NCI-H1048 (cell line): Measurements from ENCODE around the gene TMEM203.
A peak's percentile ranks its signal among the peaks of the same experiment; 100 is the strongest.

Source experiments
- DNase-seq: peaks from one replicate; lab custom pipeline; 2025; lab: John Stamatoyannopoulos, UW

Gene TMEM203

DNA sequence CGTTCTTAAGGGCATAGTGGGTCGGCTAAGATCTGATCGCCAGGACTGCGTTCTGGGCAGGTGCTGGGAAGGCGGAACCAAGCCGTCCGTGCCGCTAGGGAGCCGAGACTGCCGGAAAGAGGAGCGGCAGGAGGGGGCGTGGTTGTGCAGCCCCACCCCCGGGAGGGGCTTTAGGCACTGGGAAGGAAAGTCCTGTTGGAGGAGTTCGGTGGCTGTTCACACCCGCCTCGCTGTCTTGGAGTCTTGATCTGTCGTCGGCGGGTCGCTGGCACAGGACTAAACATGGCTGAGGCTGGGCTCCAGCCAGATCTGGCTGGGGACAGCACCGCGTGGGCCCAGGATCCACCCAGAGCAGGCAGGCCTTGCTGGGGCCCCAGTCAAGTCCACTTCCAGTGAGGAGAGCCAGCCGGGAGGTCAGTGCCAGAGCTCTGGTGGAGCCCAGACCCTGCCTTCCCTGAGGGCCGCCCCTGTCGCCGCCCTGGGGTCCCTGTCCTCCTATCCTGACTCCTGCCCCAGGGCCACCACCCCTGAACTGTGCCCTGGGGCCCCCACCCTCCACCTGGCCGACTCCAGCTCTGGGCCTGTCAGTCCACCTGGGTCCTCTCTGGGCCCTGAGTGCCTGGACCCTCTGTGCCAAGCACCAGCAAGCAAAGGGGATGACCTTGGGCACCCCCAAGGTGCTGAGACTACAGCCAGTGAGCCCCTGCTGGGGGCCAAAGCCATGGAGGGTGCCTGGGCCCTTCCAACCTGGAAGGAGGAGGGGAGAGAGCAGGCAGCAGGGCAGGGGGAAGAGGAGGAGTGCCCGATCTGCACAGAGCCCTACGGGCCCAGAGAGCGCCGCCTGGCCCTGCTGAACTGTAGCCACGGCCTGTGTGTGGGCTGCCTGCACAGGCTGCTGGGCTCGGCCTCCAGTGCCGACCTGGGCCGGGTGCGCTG, 12.1 kb upstream of the TMEM203 start:
- peak; percentile 48 for DNase-seq

DNA sequence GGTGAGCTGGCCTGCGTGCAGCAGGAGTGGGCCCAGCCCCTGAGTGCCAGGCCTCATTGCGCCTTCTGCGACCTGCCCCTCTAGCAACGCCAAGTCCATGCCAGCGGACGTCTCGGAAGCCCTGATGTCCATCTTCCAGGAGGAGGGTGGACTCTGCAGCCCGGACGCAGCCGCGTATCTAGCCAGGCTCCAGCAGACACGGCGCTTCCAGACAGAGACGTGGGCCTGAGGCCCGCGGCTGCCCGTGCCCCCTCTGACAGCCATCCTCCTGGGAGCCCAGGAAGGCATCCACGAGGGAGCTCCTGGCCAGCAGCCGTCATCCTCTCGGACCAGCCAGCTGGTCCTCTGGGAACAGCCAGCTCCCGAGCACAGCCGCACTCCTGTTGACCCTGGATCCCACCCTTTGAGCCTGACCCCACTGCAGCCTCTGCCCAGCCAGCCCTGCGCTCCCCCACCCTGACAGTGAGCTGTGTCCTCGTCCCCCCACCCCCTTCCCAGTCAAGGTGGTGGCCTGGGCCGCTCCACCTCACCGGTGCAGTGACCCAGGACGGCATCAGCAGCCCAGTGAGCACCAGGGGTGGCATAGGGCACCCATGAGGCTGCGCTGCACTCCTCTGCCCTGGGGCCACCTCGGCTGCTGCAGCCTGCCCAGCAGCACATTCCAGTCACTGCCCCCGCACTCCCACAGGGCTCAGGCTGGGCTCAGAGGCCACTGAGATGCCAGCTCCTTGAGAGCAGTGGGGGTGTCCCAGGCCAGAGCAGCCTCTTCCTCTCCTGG, 10.9 kb upstream of the TMEM203 start:
- DNase-seq = no peak

DNA sequence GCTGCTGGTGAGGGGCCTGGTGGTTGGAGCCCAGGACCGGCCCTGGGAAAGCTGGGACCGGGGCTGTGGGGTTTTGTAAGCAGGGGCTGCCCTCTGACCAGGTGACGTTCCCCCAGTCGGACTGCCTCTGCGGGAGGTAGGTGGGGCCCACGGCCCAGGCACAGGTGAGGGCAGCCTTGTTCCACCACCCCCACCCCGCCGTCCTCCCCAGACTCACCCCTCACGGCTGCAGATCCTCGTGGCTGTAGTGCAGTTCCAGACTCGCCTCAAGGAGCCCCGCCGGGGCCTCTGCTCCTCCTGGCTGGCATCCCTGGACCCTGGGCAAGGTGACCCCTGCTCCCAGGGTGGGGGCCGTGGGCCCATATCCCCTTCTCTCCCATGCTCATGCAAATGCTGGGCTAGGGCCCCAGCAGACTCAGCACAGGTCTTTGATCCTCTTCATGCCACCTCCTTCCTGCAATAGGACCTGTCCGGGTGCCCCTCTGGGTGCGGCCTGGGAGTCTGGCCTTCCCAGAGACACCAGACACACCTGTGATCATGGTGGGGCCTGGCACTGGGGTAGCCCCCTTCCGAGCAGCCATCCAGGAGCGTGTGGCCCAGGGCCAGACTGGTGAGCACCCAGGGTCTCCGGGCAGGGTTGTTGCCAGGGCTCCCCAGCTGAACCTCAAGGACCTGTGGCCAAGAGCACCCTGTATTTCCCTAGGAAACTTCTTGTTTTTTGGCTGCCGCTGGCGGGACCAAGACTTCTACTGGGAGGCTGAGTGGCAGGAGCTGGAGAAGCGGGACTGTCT, 9.9 kb upstream of the TMEM203 start:
- DNase-seq = no peak

GRCh38 chr9:137214620-137215019, 9.2 kb upstream of the TMEM203 start:
- no peak for DNase-seq

- no peak for DNase-seq
Observed at GRCh38 chr9:137213160-137214060, 8.0 kb upstream of the TMEM203 start.

DNA sequence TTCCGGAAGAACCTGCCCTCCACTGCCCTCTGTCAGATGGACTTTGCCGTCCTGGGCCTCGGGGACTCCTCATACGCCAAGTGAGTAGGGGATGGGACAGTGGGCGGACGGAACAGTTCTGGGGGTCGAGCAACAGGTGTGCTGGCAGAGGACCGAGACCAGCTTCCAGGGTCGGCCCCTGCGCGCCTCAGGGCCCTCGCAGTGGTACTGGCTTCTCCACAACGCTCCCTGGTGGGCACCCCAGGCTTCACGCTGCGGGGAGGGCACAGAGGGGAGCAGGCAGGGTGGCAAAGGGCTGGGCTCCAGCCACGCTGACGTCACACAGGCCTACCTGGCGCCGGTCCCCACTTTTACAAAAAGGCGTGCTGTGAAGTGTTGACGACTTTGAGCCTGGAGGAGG, 7.1 kb upstream of the TMEM203 start:
- no peak for DNase-seq

DNA sequence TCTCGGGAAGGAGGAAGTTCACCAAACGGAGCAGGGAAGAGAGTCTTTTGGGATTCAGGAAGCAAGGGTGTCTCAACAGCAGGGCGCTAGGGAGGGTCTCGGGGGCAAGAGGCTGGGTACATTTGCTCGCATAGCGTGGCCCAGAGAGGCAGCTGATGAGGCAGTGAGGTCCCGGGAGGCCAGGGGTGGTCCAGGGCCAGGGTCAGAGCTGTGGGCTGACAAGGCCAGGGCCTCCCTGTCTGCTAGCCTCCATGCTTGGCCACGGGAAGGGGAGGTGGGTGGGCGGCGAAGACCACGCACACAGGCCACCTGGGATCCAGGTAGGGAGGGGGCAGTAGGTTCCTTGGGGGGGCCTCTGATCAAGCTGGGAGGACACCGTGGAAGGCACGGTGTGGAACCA, 6.1 kb upstream of the TMEM203 start:
- no peak for DNase-seq

DNA sequence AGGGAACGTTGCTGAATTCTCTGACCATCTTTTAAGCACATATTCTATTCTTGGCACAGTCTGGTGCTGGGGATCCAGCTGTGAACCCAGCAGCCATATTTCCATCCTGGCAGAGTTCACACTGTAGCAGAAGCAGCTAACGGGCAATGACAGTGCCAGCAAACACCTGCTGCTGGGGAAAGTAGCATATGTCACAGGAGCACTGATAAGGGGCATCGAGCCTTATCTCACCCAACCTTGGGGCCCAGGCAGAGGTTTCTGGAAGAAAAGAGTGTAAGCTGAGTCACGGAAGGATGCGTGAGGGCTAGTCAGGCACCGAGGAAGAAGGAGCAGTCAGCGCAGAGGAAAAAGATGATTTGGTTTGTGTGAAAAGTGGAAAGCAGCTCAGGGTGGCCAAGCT, 1.2 kb upstream of the TMEM203 start:
- DNase-seq = no peak

- DNase-seq = no peak
Observed at GRCh38 chr9:137204731-137205125, 720 bp downstream of the TMEM203 start.

GRCh38 chr9:137202966-137203365, 2.5 kb downstream of the TMEM203 start:
- DNase-seq = no peak

DNA sequence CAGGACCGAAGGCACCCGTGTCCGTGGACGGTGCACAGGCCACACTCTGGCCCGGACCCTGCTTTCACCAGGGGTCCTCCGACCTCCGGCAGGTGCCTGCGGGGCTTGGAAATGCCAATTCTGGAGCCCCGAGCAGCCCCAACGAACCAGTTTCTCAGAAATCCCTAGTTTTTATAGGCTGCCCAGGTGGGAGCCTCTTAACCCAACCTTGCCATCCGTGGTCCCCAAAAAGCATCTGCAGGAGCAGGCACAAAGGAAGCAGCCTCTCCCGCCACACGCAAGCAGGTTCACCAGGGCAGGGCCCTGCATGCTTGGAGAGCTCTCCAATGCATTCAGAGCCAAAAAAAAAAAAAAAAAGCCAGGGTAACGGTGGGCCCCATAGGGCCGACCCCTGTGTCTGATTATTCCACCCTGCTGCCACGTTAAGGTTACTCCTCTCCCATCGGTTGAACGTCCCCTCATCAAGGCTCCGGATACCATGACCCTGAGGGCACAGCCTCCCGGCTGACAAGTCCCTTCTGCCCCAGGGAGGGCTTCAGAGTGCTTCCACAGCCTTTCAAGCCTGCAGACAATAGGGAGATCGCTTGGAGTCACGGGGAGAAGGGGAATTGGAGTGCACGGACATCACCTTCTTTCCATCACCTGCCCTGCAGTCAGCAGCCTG, 4.1 kb downstream of the TMEM203 start:
- DNase-seq = no peak

GRCh38 chr9:137200311-137201204, 4.9 kb downstream of the TMEM203 start, which contains the start of gene TPRN:
Gene TPRN (minus strand): TSS chr9:137200741. CDS start chr9:137200711, 30 bp downstream.
- peak; percentile 95 for DNase-seq

- DNase-seq = no peak
Observed at GRCh38 chr9:137199411-137200121, 5.9 kb downstream of the TMEM203 start.

DNA sequence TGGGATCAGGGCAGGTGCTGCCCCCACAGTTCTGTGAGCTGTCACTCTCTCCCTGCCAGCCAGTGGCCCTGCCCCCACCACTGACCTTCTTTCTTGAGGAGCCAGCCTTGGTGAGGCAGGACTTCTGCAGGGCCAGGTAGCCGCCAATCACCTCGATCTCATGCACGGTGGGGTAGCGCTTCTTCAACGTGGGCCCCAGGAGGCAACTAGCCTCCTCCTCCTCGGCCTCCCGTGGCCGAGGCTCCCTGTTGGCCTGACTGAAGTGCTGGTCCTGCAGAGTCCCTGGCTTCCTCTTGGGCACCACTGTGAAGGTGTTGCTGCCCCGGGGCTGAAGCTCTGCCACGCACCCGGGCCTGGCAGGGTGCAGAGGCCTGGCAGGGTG, 6.6 kb downstream of the TMEM203 start:
- no peak for DNase-seq

- DNase-seq = no peak
Observed at GRCh38 chr9:137198051-137198901, 7.2 kb downstream of the TMEM203 start.

DNA sequence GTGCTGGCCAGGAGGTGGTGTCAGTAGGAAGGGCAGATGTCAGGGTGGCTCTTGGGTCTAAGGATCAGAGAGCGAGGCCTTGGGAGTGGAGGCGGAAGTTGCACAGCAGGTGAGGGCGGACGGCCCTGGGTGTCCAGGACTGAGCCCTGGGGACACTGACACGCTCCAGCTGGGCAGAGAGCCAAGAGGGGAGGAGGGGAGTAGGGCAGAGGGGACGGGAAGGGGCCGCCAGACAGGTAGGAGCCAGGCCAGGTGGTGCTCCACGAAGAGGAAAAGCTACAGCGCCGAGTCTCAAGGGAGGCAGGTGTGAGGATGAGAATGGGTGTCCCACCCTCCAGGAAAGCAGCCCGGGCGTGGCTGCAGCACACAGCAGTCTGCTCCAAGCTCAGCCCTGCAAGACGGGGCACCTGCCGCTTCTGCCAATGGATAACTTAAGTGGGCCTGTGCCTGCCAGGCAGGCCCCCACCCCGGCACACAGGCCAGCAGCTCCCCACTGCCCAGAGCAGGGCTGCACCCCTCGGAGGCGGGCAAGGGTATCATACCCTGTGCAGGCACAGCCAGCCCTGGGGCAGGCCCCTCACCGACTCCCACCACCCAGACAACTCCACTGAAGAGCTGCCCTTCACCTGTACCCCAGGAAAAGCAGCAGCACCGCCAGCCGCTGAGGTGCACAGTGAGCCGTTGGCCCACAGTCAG, 9.8 kb downstream of the TMEM203 start:
- DNase-seq = no peak

DNA sequence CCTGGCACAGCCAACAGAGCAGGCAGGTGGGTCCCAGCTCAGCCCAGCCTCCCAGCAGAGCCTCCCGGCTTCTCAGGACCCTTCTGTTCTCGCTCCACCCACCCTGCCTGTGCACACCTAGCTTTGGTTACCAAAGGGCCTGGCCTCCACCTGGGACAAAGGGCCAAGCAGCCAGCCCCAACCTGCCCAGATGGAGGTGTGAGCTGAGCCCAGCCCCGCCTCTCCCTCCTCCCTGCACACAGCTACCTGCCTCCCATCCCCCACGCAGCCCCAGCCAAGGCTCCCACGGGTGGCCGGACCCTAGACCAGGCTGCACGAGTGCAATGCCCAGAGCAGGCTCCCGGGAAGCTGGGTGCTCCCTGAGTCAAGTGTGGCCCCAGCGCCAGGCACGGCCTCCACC, 10.5 kb downstream of the TMEM203 start:
- DNase-seq = no peak
